ENCODE measurements around the gene GPR42. TPM values are rescaled to one million over a fixed set of nuclear protein-coding genes. Genes with fewer than 3 reads are reported as not detected.

The GPR42 gene
- total RNA-seq, 1 donor from 2014 or later: not detected

- H3K27me3 Mint-ChIP-seq (ENCODE audit: unreplicated experiment): peaks cover 3% of the 10 kb centered on the region
- H3K4me3 Mint-ChIP-seq (ENCODE audit: unreplicated experiment): no peak overlapping the region
- no peak for DNase-seq
- H3K9me3 Mint-ChIP-seq (ENCODE audit: unreplicated experiment): peaks cover 2% of the 10 kb centered on the region
- H3K4me1 Mint-ChIP-seq (ENCODE audit: low read depth, unreplicated experiment): no peaks in the 10 kb centered on the region
- TF ChIP-seq CTCF (IDR thresholded peaks at IDR 0.05; ENCODE audit: partially characterized antibody, unreplicated experiment): no peak
- no peaks in the 10 kb centered on the region for H3K36me3 Mint-ChIP-seq (ENCODE audit: unreplicated experiment)
- H3K27ac Mint-ChIP-seq (ENCODE audit: unreplicated experiment): no peak overlapping the region
Measured at GRCh38 chr19:35417278-35417677, 46.4 kb downstream of the GPR42 start.

- DNase-seq: no peak
- Mint-ChIP-seq H3K36me3 (ENCODE audit: unreplicated experiment) (no peaks in the 10 kb centered on the region), H3K9me3 (ENCODE audit: unreplicated experiment) (peaks cover 2% of the 10 kb centered on the region), H3K4me3 (ENCODE audit: unreplicated experiment) (no peak overlapping the region), H3K4me1 (ENCODE audit: low read depth, unreplicated experiment) (no peaks in the 10 kb centered on the region), H3K27ac (ENCODE audit: unreplicated experiment) (no peak overlapping the region), H3K27me3 (ENCODE audit: unreplicated experiment) (peaks cover 3% of the 10 kb centered on the region)
- TF ChIP-seq CTCF (IDR thresholded peaks at IDR 0.05; ENCODE audit: partially characterized antibody, unreplicated experiment): no peak
Measured at GRCh38 chr19:35417713-35418534, 47.1 kb downstream of the GPR42 start.

GRCh38 chr19:35419046-35419445 is 48.2 kb downstream of the GPR42 start:
- Mint-ChIP-seq H3K4me1 (ENCODE audit: low read depth, unreplicated experiment) (no peaks in the 10 kb centered on the region), H3K27me3 (ENCODE audit: unreplicated experiment) (peaks cover 3% of the 10 kb centered on the region), H3K4me3 (ENCODE audit: unreplicated experiment) (no peak overlapping the region), H3K9me3 (ENCODE audit: unreplicated experiment) (peaks cover 2% of the 10 kb centered on the region), H3K36me3 (ENCODE audit: unreplicated experiment) (no peaks in the 10 kb centered on the region), H3K27ac (ENCODE audit: unreplicated experiment) (no peak overlapping the region)
- DNase-seq: no peak
- TF ChIP-seq CTCF (IDR thresholded peaks at IDR 0.05; ENCODE audit: partially characterized antibody, unreplicated experiment): no peak

- Mint-ChIP-seq H3K9me3 (ENCODE audit: unreplicated experiment) (peaks cover 2% of the 10 kb centered on the region), H3K4me3 (ENCODE audit: unreplicated experiment) (no peak overlapping the region)
Measured at GRCh38 chr19:35419805-35420204, 48.9 kb downstream of the GPR42 start.

More at GRCh38 chr19:35419805-35420204, 48.9 kb downstream of the GPR42 start:
- TF ChIP-seq CTCF (IDR thresholded peaks at IDR 0.05; ENCODE audit: partially characterized antibody, unreplicated experiment): no peak
- no peak overlapping the region for H3K27ac Mint-ChIP-seq (ENCODE audit: unreplicated experiment)
- DNase-seq: no peak
- H3K36me3 Mint-ChIP-seq (ENCODE audit: unreplicated experiment): no peaks in the 10 kb centered on the region
- peaks cover 3% of the 10 kb centered on the region for H3K27me3 Mint-ChIP-seq (ENCODE audit: unreplicated experiment)
- H3K4me1 Mint-ChIP-seq (ENCODE audit: low read depth, unreplicated experiment): no peaks in the 10 kb centered on the region
